ENCODE data around the gene SNTB2. TPM values are rescaled to one million over a fixed set of nuclear protein-coding genes. Genes with fewer than 3 reads are reported as not detected.

The SNTB2 gene
- total and polyA plus RNA-seq, 2 of the 13 experiments (the other 11 are each of a cell fraction or from before 2014, with no cell fraction given): 11.5 to 19.2 TPM

DNA sequence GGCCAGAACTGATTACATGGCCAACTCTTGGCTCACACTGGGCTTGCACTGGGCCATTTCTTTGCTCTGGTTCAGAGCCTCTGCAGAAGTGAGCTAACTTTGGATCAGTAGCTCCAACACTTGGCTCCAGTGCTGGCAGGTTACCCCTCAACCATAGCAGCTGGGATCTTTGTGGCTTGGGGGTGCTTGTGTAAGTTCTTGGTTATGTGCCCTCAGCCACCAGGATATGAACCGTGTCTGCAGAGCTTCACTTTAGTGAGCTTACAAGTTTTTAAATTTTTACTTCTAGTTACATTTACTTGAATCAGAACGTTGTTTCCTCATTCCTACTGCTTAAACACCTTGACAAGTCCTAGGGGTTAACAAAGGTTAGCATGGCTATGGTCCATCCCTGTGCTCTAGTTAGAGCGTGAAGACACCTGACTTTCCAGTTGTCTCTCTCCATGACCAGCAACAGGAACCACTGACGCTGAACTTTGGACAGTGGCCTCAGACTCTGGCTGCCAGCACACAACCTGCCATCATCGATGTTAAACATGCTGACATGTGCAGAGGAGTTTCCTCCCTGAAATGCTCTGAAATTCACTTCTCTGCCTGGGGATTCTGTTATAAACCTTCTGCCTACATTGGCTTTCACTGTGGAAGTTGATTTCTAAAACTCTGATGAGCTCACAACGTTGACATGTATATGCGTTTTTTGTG lies 139.4 kb downstream of the SNTB2 start (continued):
- TF ChIP-seq SP1 (IDR thresholded peaks at IDR 0.05) (no peak), SP1 (CRISPR knock-in tag; IDR thresholded peaks at IDR 0.05) (no peak), MXI1 (IDR thresholded peaks at IDR 0.05; ENCODE audit: borderline replicate concordance, low read depth, low read length) (peak; percentile 94), FOXC1 (CRISPR knock-in tag; IDR thresholded peaks at IDR 0.05; ENCODE audit: borderline replicate concordance) (peak; percentile 69; the same call in 1 of the 2 replicates), HHEX (CRISPR knock-in tag; IDR thresholded peaks at IDR 0.05) (no peak), ZNF841 (CRISPR knock-in tag; IDR thresholded peaks at IDR 0.05; ENCODE audit: borderline replicate concordance) (no peak), PRPF4 (IDR thresholded peaks at IDR 0.05; ENCODE audit: low read depth, low read length, poor library complexity, severe bottlenecking) (no peak), CHCHD3 (CRISPR knock-in tag; IDR thresholded peaks at IDR 0.05) (no peak), TGIF2 (CRISPR knock-in tag; IDR thresholded peaks at IDR 0.05) (peak; percentile 95), NCOA5 (CRISPR knock-in tag; IDR thresholded peaks at IDR 0.05) (no peak), ZSCAN29 (CRISPR knock-in tag; conservative IDR thresholded peaks at IDR 0.05) (peak; percentile 79; the same call in 1 of the 2 replicates), ZFYVE20 (CRISPR knock-in tag; IDR thresholded peaks at IDR 0.05; ENCODE audit: borderline replicate concordance, low read depth) (no peak), ZNF335 (CRISPR knock-in tag; IDR thresholded peaks at IDR 0.05) (no peak), ZKSCAN5 (CRISPR knock-in tag; IDR thresholded peaks at IDR 0.05) (no peak), ZNF207 (IDR thresholded peaks at IDR 0.05; ENCODE audit: borderline replicate concordance) (no peak), ZNF737 (CRISPR knock-in tag; IDR thresholded peaks at IDR 0.05; ENCODE audit: borderline replicate concordance) (no peak), MED13 (CRISPR knock-in tag; IDR thresholded peaks at IDR 0.05) (no peak), SRY (CRISPR knock-in tag; IDR thresholded peaks at IDR 0.05) (peak; percentile 58; the same call in 1 of the 2 replicates), ZSCAN12 (CRISPR knock-in tag; IDR thresholded peaks at IDR 0.05) (peak; percentile 70; the same call in 1 of the 2 replicates), ZNF317 (CRISPR knock-in tag; IDR thresholded peaks at IDR 0.05) (peak; percentile 83), HNRNPLL (IDR thresholded peaks at IDR 0.05; ENCODE audit: low read depth, low read length, poor library complexity, severe bottlenecking) (no peak), ZBTB38 (CRISPR knock-in tag; IDR thresholded peaks at IDR 0.05) (peak; percentile 69)
- TF ChIP-seq, protein P1, sequence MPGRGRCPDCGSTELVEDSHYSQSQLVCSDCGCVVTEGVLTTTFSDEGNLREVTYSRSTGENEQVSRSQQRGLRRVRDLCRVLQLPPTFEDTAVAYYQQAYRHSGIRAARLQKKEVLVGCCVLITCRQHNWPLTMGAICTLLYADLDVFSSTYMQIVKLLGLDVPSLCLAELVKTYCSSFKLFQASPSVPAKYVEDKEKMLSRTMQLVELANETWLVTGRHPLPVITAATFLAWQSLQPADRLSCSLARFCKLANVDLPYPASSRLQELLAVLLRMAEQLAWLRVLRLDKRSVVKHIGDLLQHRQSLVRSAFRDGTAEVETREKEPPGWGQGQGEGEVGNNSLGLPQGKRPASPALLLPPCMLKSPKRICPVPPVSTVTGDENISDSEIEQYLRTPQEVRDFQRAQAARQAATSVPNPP (CRISPR knock-in tag; IDR thresholded peaks at IDR 0.05): no peak
- TF ChIP-seq, protein P2, sequence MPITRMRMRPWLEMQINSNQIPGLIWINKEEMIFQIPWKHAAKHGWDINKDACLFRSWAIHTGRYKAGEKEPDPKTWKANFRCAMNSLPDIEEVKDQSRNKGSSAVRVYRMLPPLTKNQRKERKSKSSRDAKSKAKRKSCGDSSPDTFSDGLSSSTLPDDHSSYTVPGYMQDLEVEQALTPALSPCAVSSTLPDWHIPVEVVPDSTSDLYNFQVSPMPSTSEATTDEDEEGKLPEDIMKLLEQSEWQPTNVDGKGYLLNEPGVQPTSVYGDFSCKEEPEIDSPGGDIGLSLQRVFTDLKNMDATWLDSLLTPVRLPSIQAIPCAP (CRISPR knock-in tag; IDR thresholded peaks at IDR 0.05; ENCODE audit: low read depth): no peak
- TF ChIP-seq, protein P3, sequence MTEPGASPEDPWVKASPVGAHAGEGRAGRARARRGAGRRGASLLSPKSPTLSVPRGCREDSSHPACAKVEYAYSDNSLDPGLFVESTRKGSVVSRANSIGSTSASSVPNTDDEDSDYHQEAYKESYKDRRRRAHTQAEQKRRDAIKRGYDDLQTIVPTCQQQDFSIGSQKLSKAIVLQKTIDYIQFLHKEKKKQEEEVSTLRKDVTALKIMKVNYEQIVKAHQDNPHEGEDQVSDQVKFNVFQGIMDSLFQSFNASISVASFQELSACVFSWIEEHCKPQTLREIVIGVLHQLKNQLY (CRISPR knock-in tag; IDR thresholded peaks at IDR 0.05): no peak
- TF ChIP-seq, protein P4, sequence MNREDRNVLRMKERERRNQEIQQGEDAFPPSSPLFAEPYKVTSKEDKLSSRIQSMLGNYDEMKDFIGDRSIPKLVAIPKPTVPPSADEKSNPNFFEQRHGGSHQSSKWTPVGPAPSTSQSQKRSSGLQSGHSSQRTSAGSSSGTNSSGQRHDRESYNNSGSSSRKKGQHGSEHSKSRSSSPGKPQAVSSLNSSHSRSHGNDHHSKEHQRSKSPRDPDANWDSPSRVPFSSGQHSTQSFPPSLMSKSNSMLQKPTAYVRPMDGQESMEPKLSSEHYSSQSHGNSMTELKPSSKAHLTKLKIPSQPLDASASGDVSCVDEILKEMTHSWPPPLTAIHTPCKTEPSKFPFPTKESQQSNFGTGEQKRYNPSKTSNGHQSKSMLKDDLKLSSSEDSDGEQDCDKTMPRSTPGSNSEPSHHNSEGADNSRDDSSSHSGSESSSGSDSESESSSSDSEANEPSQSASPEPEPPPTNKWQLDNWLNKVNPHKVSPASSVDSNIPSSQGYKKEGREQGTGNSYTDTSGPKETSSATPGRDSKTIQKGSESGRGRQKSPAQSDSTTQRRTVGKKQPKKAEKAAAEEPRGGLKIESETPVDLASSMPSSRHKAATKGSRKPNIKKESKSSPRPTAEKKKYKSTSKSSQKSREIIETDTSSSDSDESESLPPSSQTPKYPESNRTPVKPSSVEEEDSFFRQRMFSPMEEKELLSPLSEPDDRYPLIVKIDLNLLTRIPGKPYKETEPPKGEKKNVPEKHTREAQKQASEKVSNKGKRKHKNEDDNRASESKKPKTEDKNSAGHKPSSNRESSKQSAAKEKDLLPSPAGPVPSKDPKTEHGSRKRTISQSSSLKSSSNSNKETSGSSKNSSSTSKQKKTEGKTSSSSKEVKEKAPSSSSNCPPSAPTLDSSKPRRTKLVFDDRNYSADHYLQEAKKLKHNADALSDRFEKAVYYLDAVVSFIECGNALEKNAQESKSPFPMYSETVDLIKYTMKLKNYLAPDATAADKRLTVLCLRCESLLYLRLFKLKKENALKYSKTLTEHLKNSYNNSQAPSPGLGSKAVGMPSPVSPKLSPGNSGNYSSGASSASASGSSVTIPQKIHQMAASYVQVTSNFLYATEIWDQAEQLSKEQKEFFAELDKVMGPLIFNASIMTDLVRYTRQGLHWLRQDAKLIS (CRISPR knock-in tag; IDR thresholded peaks at IDR 0.05): 0 out of 2 replicates have a peak, but pooled peaks have one; percentile 24
